SU-DHL-6 (cell line): ENCODE results near the gene ARAP3.

Experiments
- H2AFZ ChIP-seq: fragments of 200-600 bp; sonication (generic); 2 replicates; pipeline ENCODE4 v1.6.1; 2014; ENCODE audit warnings: low read depth, mild to moderate bottlenecking, moderate library complexity, mixed read lengths, antibody characterized with exemption, low read length; ENCODE audit not compliant: severe bottlenecking
- H3F3A ChIP-seq: fragments of 200-600 bp; shearing (Covaris generic); 2 replicates; pipeline ENCODE4 v1.6.0; 2016; ENCODE audit warnings: antibody characterized with exemption, mild to moderate bottlenecking; ENCODE audit not compliant: insufficient read depth
- H3K27ac ChIP-seq: fragments of 200-600 bp; sonication (generic); 2 replicates; pipeline ENCODE4 v1.5.1; 2016; ENCODE audit warnings: low read depth, mild to moderate bottlenecking, low read length, moderate library complexity, mixed read lengths
- H3K27me3 ChIP-seq: fragments of 200-600 bp; sonication (generic), shearing (Covaris generic); 2 replicates; pipeline ENCODE4 v1.6.0; 2014; ENCODE audit warnings: mild to moderate bottlenecking, low read length
- H3K36me3 ChIP-seq: fragments of 200-600 bp; sonication (generic); 2 replicates; pipeline ENCODE4 v1.6.1; 2014; ENCODE audit warnings: mild to moderate bottlenecking, low read length, mixed read lengths
- H3K4me2 ChIP-seq: fragments of 300-600, 200-600 bp; shearing (Covaris generic), sonication (generic); 2 replicates; pipeline ENCODE4 v1.6.0; 2014; ENCODE audit warnings: low read length, low read depth, mild to moderate bottlenecking; ENCODE audit not compliant: poor library complexity, severe bottlenecking
- H3K4me3 ChIP-seq: fragments of 200-600 bp; sonication (generic); 2 replicates; pipeline ENCODE4 v1.5.1; 2014; ENCODE audit warnings: antibody characterized with exemption, low read length, mild to moderate bottlenecking, mixed read lengths; ENCODE audit not compliant: insufficient read depth, poor library complexity, severe bottlenecking
- H3K79me2 ChIP-seq: fragments of 200-600 bp; sonication (generic); 2 replicates; pipeline ENCODE4 v1.6.1; 2014; ENCODE audit warnings: mild to moderate bottlenecking, low read length, moderate library complexity; ENCODE audit not compliant: insufficient read depth
- H3K9ac ChIP-seq: fragments of 200-600 bp; sonication (generic); 2 replicates; pipeline ENCODE4 v1.7.0; 2014; ENCODE audit warnings: mild to moderate bottlenecking, low read length
- H3K9me2 ChIP-seq: fragments of 200-600 bp; sonication (generic); replicated peaks from 2 replicates; pipeline ENCODE4 v1.6.1; 2014; ENCODE audit warnings: low read length; ENCODE audit not compliant: insufficient read depth
- H3K9me3 ChIP-seq: fragments of 200-600 bp; sonication (generic); 2 replicates; pipeline ENCODE4 v1.6.1; 2014; ENCODE audit warnings: low read length, mixed read lengths; ENCODE audit not compliant: insufficient read depth
- H4K20me1 ChIP-seq: fragments of 200-600 bp; sonication (generic); 2 replicates; pipeline ENCODE4 v1.6.1; 2014; ENCODE audit warnings: low read depth, mild to moderate bottlenecking, antibody characterized with exemption, low read length, moderate library complexity, mixed read lengths
- EZH2phosphoT487 ChIP-seq: fragments of 200-600 bp; sonication (generic), shearing (Covaris generic); conservative IDR thresholded peaks from 2 replicates; pipeline ENCODE4 v1.6.1; 2018; ENCODE audit warnings: mild to moderate bottlenecking, antibody characterized with exemption, low read length, moderate library complexity, mixed read lengths
- TF ChIP-seq, protein P1 (sequence below): fragments of 200-600 bp; sonication (generic); IDR thresholded peaks from one replicate; pipeline ENCODE4 v1.5.1; 2017; ENCODE audit warnings: antibody characterized with exemption, mild to moderate bottlenecking, low read length, moderate library complexity; ENCODE audit not compliant: insufficient read depth, poor library complexity, severe bottlenecking

ARAP3 gene

DNA sequence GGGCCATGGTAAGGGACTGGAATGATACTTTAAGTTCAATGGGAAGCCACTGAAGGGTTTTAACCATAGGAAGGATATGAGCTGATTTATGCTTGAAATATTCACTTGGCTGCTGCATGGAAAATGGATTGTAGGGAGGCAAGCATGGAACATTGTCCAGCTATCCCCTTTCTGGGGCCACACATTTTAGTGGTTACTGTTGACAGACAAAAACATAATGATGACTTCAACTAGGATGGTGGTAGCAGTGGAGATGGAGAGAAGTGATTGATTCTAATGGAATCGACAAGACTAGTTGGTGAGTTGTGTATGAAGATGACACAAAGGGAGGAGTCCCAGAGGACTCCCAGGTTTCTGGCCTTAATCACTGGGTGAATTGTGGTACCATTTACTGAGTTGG lies 24.6 kb downstream of the ARAP3 start:
- H2AFZ ChIP-seq, result no peak overlapping the region
- TF ChIP-seq, protein P1, sequence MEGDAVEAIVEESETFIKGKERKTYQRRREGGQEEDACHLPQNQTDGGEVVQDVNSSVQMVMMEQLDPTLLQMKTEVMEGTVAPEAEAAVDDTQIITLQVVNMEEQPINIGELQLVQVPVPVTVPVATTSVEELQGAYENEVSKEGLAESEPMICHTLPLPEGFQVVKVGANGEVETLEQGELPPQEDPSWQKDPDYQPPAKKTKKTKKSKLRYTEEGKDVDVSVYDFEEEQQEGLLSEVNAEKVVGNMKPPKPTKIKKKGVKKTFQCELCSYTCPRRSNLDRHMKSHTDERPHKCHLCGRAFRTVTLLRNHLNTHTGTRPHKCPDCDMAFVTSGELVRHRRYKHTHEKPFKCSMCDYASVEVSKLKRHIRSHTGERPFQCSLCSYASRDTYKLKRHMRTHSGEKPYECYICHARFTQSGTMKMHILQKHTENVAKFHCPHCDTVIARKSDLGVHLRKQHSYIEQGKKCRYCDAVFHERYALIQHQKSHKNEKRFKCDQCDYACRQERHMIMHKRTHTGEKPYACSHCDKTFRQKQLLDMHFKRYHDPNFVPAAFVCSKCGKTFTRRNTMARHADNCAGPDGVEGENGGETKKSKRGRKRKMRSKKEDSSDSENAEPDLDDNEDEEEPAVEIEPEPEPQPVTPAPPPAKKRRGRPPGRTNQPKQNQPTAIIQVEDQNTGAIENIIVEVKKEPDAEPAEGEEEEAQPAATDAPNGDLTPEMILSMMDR, result no peak
- TF ChIP-seq EZH2phosphoT487, result no peak
- H3K9ac ChIP-seq, result no peak overlapping the region
- peaks cover 2% of the 10 kb centered on the region; the same call in 1 of the 2 replicates for H3F3A ChIP-seq
- H3K4me3 ChIP-seq, result no peak overlapping the region
- no peak overlapping the region for H3K4me2 ChIP-seq
- no peaks in the 10 kb centered on the region for H3K27me3 ChIP-seq
- no peaks in the 10 kb centered on the region for H3K36me3 ChIP-seq
- H3K9me2 ChIP-seq, result no peaks in the 10 kb centered on the region
- H4K20me1 ChIP-seq, result no peaks in the 10 kb centered on the region
- no peaks in the 10 kb centered on the region for H3K79me2 ChIP-seq
- H3K9me3 ChIP-seq, result no peaks in the 10 kb centered on the region
- H3K27ac ChIP-seq, result no peak overlapping the region

DNA sequence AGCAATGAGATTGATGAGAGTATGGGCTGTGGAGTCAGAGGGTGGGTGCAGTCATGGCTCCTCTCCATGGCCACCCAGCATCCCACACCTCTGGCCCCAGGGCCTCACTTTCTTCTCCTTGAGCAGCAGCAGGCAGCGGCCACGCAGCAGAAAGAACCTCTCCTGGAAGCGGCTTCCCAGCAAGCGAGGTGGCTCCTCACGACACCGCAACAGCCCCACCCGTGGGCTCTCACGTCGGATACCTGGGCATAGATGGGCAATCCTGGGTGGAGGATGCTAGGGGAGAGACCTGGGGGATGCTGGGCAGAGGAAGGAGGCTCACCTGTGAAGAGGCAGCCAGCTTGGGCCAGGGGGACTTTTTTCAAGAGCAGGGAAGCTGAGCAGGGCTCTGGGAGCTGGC lies 25.6 kb downstream of the ARAP3 start:
- Histone ChIP-seq H3K9me3 (no peaks in the 10 kb centered on the region), H3K27ac (no peak overlapping the region), H3F3A (peaks cover 11% of the 10 kb centered on the region; the same call in 1 of the 2 replicates), H4K20me1 (no peaks in the 10 kb centered on the region), H3K9me2 (no peaks in the 10 kb centered on the region), H3K4me2 (no peak overlapping the region), H3K27me3 (no peaks in the 10 kb centered on the region), H3K36me3 (no peaks in the 10 kb centered on the region), H2AFZ (no peak overlapping the region), H3K79me2 (no peaks in the 10 kb centered on the region), H3K9ac (no peak overlapping the region), H3K4me3 (no peak overlapping the region)
- TF ChIP-seq, protein P1, result no peak
- no peak for TF ChIP-seq EZH2phosphoT487

DNA sequence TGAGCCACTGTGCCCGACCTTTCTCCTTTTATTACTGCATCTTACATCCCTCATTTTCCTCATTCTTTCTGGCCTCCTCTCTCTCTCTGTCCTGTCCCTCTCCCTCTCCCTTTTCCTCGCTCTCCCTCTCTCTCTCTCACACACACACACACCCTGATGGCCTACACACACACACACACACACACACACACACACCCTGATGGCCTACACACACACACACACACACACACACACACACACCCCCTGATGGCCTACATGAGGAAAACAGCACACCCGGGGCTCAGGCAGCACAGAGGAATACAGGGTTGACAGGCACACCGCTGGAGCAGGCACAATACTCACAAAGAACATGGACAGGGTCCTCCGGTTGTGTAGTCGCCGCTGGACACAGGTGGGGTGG lies 27.0 kb downstream of the ARAP3 start:
- Histone ChIP-seq H3K79me2 (no peaks in the 10 kb centered on the region), H3K27ac (no peak overlapping the region), H3K27me3 (no peaks in the 10 kb centered on the region), H2AFZ (no peak overlapping the region), H3F3A (peaks cover 11% of the 10 kb centered on the region; the same call in 1 of the 2 replicates), H3K9ac (no peak overlapping the region), H3K9me3 (no peaks in the 10 kb centered on the region), H3K4me3 (no peak overlapping the region), H3K4me2 (no peak overlapping the region), H3K36me3 (no peaks in the 10 kb centered on the region), H3K9me2 (no peaks in the 10 kb centered on the region), H4K20me1 (no peaks in the 10 kb centered on the region)
- TF ChIP-seq EZH2phosphoT487, result no peak
- TF ChIP-seq, protein P1, result no peak
